NCI-H510A treated with DMSO at 0.1 percent for 48 hours (cell line): ENCODE measurements around the gene TRIM68.

Experiments used
- DNase-seq: peaks from one replicate; lab custom pipeline; 2025; lab: John Stamatoyannopoulos, UW

Gene TRIM68

DNA sequence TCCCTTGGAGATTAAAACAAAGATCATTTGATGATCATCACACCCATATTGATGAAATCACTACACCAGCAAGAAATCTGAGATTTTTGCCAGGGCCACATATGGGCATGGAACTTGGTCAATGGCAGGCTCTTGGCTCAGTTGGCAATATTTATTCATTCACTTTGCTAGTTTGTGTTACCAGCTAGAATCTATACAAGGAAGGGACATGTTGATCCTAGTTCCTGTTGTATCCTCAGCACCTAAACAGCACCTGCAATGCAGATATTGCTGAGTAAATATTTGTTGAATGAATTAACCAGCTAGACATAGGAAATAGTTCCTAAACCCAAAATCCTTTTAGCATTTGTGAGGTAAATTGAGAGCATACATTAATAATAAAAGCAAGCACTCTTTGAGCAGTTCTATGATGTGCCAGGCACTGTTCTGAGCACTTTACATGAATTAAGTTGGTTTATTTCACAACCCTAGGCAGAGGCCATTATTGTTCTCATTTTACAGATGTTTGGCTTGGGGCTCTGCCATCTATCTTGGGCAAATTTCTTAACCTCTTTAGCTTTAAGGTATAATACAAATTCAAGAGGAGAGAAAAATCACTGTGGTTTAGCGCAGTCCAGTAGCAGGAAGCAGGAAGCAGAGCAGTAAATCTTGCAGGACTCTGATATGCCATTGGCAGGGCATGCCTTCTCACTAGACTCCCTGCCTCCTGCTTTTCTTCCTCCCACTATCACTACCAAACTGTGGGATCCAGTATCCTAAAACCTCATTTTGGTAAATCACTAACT is 1.6 kb downstream of the TRIM68 start:
- DNase-seq, result peak; percentile 38

DNA sequence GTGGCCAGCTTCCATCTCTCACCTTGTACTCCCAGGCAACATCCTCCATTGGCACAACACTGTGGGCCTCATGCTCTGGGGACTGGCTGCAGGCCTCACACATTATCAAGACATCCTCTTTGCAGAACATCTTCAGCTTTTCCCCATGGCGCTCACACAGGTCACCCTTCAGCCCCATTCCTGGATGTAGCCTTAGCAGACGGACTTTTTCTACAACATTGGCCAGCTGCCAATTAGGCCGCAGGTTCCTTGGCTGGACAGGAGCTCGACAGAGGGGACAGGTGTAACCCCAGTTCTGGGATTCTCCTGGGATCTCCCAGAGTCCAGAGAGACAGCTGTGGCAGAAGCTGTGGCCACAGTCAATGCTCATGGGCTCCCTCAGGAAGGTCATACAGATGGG is 3.0 kb downstream of the TRIM68 start:
- no peak for DNase-seq

DNA sequence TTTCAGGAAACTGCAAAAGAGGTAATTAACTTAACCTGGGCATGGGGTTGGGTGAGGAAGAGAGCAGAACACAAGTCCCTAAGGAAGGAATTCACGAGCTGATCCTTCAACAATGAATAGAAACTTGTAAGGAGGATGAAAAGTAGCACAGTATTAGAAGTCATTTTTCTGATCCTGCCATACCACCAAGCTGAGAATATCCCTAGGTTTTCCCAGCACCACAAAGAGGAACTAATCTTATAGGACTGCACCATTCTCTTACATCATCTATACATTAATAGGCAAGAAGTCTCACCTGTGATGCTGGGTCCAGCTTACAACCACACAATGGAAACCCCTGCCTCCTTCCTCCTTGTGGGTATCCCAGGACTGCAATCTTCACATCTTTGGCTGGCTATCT is 14.3 kb downstream of the TRIM68 start, which contains the start of gene OR52I1:
TSS of gene OR52I1 (plus strand) at position 301 of the 400 bp plus-strand sequence. CDS start at position 301, 0 bp downstream.
- no peak for DNase-seq

DNA sequence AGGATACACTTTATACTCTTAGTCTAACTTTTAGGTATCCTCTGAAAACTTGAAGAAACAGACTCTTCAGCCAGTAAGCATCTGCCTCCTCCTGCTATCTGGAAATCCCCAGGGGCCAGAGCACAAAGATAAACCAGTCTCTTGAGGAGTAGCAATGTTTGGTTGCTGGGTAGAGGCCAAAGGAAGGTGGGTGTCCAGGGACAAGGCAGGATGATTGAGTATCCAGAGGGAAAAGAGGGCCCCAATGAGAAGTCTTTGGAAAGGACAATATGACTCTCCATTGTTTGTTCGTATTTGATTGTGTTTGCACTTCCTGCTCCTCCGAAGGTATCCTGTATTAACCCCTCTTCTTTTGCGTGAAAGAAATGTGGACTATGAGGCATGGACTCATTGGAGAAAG is 19.0 kb downstream of the TRIM68 start:
- no peak for DNase-seq

DNA sequence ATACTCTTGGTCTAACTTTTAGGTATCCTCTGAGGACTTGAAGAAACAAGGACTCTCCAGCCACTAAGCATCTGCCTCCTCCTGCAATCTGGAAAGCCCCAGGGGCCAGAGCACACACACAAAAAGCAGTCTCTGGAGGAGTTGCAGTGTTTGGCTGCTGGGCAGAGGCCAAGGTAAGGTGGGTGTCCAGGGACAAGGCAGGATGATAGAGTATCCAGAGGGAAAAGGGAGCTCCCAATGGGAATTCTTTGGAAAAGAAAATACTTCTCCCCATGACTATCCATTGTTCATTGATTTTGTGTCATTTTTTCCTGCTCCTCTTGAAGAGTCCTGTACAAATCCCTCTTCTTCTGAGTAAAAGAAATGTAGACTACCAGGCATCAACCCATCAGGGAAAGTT is 26.6 kb downstream of the TRIM68 start, which contains the start of gene OR52I2:
TSS of gene OR52I2 (plus strand) at position 301 of the 400 bp plus-strand sequence.
- DNase-seq, result no peak

DNA sequence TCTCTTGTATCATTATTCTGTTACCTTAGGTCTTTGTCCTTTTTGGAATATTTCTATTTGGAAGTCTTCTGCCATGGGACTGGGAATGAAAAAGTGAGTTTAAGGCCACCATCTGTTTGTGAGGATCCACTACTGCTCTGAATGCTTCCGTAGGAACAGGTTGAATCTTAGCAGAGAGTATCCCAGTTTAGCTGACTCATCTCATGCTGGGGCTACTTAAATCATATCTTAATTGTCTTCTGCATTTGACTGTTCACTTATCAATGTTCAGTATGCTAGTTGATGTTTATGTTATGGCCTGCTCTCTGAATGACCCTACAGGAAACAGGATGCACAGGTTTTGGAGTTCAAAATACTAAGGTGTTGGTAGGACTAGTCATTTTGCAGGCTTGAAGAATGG is 27.9 kb downstream of the TRIM68 start:
- DNase-seq, result no peak

DNA sequence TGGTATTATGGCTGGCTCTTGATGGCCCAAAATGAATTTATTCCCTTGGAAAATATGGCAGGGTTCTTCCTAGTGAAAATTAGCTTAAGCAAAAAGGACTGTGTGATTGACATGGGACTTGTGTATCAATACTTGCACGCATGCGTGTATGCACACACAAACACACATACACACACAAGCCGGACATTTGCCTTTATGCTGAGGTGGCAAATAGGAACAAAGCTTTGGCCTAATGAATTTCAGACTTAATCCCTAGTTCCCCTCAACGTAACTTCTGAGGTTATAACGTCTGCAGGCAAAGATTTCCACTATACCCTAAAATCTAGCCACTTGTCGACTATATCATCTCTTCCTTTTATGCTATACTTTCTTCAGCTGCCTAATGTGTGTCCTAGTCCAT is 29.4 kb downstream of the TRIM68 start:
- DNase-seq, result no peak

DNA sequence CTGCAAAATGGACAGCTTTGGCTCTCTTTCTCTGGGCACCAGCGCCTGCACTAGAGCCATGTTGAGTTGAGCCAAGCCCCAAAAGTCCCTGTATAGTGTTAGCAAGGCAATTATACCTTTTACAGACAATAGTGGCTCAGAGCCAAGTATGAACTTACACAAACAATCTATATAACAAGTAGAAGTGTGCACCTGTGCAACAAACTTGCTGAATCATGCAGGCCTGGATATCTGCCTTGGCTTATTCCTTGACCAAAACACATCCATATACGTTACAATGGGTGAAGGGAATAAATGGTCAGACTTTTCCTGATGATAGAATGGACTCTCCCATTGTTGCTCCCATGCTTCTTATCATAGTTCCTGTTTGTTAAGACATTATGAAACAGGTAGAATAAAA is 30.3 kb downstream of the TRIM68 start:
- peak; percentile 57 for DNase-seq

DNA sequence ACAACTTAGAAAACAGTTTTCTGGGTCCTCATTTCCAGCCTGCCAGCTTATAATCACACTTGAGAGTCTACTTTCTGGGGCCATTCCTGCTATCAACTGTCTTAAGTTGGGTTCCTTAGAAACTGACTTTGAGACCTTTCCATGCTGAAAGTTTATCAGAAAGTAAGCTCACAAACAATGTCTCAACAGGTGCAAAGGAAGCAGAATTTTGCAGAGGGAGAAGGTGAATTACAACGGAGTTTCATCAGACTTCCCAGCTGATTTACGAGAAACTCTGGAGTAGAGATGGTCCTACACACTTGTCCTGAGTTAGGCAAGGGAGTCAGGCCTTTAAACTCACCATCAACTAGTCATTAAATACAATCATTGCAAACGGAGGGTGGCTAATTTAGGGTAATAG is 31.2 kb downstream of the TRIM68 start:
- no peak for DNase-seq

DNA sequence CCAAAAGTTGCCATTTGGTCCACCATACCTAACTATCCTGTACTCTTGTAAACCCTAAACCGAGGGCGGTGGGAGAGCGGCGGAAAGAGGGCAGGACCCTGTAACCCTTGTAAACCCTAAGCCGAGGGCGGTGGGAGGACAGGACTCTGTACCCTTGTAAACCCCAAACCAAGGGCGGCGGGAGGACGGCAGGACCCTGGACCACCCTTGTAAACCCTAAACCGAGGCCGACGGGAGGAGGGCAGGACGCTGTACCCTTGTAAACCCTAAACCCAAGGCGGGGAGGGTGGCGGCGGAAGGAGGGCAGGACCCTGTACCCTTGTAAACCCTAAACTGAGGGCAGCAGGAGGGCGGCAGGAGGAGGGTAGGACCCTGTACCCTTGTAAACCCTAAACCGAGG is 39.0 kb downstream of the TRIM68 start:
- DNase-seq, result no peak

DNA sequence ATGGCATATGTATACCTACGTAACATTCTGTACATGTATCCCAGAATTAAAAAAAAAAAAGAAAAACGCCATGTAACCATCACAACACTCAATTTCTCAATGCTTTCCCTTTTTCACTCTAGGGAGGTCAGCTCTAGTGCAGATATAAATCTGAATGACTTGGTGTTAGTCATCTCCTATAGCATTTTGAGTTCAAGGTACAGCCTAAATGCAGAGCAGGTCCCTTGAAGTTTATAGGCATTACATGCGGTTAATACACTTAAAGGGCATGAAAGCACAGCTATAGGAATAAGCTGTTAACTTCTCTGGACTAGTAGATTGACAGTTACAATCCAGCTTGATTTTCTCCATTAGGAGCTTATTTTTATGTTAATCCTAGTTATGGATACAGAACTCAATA is 42.7 kb downstream of the TRIM68 start:
- no peak for DNase-seq

DNA sequence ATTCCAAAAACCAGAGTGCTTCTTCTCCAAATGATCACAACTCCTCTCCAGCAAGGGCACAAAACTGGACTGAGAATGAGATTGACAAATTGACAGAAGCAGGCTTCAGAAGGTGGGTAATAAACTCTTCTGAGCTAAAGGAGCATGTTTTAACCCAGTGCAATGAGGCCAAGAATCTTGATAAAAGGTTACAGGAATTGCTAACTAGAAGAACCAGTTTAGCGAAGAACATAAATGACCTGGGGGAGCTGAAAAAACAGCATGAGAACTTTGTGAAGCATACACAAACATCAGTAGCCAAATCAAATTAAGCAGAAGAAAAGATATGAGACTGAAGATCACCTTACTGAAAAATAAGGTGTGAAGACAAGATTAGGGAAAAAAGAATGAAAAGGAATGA is 47.6 kb downstream of the TRIM68 start:
- no peak for DNase-seq

DNA sequence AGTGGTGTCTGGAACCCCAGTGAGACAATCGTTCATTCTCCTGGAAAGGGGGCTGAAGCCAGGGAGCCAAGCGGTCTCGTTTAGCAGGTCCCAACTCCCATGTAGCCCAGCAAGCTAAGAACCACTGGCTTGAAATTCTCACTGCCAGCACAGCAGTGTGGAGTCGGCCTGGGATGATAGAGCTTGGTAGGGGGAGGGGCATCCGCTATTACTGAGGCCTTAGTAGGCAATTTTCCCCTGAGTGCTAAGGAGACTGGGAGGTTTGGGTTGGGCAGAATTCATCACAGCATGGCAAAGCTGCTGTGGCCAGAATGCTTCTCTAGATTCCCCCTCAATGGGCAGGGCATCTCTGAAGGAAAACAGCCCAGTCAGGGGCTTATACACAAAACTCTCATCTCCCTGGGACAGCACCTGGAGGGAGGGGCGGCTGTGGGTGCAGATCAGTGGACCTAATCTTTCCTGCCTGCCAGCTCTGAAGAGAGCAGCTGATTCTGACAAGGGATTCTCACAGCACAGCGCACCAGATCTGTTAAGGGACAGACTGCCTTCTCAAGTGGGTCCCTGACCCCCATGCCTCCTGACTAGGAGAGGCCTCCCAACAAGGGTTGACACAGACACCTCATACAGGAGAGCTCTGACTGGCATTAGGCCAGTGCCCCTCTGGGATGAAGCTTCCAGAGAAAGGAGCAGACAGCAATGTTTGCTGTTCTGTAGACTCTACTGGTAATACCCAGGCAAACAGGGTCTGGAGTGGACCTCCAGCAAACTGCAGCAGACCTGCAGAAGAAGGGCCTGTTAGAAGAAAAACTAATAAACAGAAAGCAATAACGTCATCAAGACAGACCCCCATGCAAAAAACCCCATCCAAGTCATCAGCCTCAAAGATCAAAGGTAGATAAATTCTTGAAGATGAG is 48.2 kb downstream of the TRIM68 start:
- no peak for DNase-seq

DNA sequence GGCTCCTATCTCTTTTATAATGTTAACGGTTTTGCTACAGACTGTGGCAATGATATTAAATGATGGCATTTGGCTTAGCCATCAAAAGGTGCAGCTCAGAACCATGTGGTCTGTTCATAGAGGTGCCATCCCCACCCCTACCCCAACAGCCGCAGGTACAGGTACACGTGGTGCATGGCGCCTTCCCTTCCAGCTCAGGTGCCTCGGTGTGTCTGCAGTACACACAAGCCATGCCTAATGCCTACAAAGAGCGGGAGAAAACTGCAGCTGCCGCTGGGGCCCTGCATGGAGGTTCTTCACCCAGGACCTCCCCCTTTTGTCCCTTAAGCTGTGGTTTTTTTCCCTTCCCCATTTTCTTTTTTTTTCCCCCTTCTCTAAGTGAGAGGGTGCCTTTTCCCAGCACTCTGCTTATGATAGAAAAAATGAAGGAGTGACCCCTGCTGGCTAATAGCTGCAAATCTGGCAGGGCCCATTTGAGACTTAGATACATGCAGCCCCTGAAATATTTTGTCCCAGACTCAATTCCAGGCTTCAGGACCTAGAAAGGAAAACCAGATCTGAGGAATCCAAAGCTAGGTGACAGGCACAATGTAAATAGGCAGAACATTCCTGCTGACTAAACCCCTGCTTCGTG is 56.6 kb downstream of the TRIM68 start:
- no peak for DNase-seq
